HG02623 (cell line): ENCODE results near the gene AUNIP.

Source experiments
- ATAC-seq: cut with Tn5 transposase; IDR thresholded peaks from one replicate; pipeline ENCODE4 v1.9.1; 2021; ENCODE audit warnings: moderate library complexity; ENCODE audit not compliant: unreplicated experiment

Gene AUNIP

DNA sequence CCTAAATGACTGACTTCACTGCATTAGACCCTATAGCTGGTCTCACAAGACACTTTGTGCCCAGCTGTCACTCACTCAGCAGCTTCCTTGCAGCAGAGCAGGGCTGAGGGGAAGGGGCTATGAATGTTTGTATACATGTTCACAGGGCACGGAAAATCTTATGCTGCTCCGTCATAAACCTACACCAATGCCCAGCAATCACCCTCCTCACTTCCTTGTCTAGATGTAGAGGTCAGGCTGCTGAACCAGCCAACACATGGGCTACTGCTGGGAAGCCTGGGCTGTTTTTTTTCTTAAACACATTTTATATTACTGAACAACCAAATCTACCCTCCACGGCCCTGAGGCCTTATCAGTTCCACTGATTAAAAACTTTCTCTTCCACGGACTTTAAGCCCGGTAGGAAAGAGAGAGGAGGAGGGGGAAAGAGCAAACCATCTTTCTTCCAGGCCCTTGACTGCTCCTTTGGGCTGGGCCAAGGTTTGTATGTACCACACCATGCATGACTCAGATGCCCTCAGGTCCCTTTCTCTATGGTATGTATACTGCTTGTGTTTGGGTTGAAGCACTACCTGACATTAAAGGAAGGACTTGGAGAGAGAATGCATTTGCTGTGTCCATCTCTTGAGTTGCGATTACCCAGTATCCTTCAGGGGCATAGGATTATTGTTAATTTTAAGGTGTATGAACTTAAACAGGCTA, 26.8 kb downstream of the AUNIP start:
- no peak for ATAC-seq

DNA sequence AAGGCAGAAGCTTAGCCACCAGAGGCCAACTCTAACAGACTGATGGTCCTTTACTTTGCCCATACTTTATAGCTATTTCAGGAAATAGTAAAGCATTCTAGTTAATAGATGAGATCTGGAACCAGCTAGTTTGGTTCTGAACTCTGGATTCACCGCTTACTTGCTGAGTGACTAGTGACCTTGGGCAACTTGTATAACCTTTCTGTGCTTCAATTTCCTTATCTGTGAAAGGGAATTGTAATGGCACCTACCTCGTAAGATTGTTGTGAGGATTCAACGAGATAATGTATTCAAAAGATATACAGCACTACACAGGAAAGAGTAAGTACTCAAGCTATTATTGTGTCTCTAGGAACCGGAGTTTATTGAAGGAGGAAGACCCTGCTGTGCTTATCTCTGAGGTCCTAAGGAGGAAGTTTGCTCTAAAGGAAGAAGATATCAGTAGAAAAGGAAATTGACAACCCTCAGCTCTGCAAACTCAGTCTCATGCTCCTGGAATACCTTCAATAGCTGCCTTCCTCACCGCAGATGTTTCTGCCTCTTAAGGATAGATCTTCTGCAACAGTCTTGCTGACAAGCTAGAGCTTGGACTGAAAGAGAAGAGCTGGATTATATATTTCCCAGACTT, 27.6 kb downstream of the AUNIP start:
- ATAC-seq: no peak

DNA sequence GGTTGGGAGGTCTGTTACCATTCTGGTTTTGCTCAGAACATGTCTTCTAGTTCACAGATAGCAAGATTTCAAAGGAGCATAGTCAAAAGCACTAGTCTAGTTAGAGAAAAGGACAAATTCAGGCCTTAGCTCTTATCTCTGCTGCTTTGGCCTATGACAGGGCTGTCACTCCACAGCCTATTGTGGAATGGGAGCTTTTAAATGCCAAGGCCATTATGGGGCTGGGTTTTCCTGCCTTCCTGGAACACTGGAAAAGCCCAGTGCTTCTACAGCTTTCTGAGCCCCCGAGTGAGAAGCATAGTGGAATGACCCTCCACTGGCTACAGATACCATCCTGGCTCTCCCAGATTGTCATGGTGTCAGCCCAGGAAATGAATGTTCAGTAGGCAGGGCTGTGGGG, 30.2 kb downstream of the AUNIP start:
- no peak for ATAC-seq

DNA sequence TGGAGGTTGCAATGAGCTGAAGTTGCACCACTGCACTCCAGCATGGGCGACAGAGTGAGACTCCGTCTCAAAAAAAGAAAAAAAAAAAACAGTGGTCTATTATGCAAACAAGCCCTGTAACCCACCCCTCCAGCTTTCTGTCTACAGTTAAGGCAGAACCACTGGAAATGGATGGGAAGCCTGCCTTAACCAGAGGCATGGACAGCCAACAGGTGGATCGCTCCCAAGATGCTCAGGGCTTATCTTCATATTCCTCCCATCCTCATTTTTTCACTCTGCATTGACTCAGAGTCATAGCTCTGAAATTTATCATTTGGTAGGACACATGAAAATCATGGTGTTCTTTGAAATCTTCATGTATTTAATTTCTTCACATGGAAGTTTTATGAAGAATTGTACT, 30.8 kb downstream of the AUNIP start:
- no peak for ATAC-seq

DNA sequence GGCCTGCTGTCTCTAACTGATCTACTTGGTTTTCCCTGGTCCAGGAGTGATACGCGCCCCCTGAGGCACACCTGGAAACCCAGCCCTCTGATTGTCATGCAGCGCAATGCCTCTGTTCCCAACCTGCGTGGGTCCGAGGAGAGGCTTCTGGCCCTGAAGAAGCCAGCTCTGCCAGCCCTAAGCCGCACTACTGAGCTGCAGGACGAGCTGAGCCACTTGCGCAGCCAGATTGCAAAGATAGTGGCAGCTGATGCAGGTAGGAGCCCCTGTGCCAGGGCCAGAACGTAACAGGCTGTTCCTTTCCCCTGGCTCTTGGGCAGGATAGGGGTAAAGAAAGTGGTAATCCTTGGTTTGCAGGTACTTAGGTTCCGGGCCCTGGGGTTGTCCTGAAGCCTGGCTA, 32.7 kb downstream of the AUNIP start:
- ATAC-seq: no peak

DNA sequence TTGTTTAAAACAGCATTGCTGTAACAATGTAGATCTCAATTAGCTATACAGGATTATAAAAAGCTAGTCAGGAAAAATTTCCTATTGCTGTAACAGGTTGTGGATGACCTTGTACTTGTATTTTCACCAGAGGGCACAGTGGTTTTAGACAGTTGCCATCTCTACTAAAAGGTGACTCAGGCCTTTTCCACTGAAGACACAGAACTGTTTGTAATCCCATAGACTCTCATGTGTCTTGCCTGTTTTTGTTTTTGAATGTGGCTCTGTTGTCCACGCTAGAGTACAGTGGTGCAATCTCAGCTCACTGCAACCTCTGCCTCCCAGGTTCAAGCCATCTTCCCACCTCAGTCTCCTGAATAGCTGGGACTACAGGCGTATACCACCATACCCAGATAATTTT, 33.7 kb downstream of the AUNIP start:
- ATAC-seq: no peak

DNA sequence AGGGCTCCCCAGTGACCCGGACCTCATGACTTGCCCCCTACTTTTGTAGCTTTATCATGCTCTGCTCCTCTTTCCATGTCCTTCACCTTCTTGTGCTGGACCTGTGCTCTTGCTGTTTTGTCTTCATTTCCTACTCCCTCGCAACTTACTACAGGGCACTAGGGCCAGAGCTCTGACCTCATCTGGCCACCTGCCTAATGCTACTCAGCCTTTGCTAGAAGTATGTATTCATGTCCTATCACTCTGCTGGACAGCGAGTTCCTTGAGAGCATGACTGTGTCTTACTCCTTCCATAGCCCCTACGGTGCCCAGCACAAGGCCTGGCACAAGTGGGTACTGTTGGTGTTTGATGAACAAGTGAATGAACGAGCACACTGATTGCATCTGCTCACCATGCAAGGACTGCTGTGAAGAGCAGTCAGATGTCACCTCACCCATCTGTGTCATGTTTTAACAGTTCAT, 37.6 kb downstream of the AUNIP start:
- no peak for ATAC-seq

DNA sequence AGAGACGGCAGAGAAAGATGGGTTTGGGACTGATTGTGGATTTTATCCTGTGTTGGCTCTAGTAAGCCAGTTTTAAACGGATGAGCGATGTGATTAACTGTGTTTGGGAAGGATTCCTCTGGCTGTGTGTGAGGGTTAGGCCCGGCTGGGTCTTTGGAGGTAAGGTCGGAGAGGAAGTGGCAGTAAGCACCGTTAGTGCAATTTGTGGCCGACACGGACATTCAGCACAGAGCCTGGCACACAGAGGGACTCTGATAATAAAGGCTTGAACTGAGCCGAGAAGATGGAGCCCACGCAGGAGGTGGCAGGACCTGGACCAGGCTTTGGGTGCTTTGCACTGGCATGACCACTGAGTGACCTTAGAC, 38.2 kb downstream of the AUNIP start:
- no peak for ATAC-seq

DNA sequence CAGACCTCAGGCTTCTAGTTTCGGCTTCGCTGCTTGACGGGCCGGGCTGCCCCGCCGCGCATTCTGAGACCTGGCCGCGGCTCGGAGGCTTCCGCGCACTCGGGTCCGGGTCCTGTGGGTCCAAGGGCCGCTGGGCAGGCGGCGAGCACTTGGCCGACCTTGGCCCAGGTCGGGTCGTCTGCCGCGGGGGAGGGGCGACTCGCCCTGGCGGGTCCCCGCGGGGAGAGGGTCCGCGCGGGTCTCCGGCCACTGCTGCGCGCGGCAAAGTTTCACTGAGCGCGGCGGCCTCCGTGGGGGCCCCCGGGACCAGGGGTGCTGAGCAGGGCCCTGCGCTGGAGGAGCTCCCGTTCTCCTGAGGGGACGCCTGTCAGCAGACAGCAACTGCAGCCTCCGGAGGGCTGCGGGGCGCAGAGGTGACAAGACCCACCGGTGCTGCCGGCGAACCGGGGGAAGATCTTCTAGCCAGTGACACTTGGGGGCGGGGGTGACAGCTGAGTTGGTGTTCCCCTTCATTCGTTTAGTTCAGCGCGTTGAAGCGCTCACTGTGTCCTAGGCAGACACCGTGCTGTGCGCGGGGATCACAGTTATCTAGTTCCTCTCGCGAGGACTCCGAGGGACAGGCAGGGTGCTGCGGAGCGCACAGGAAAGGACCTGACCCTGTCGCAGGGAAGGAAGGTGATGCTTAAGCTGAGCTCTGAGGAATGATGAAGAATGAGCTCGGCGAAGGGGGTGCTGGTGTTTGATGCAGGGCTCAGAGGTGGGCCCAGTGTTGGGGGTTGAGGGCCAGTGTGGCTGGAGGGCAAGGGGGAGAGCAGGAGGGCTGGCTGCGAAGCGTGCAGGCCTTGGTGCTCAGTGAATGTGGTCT, 38.8 kb downstream of the AUNIP start:
- ATAC-seq: peak; percentile 44

DNA sequence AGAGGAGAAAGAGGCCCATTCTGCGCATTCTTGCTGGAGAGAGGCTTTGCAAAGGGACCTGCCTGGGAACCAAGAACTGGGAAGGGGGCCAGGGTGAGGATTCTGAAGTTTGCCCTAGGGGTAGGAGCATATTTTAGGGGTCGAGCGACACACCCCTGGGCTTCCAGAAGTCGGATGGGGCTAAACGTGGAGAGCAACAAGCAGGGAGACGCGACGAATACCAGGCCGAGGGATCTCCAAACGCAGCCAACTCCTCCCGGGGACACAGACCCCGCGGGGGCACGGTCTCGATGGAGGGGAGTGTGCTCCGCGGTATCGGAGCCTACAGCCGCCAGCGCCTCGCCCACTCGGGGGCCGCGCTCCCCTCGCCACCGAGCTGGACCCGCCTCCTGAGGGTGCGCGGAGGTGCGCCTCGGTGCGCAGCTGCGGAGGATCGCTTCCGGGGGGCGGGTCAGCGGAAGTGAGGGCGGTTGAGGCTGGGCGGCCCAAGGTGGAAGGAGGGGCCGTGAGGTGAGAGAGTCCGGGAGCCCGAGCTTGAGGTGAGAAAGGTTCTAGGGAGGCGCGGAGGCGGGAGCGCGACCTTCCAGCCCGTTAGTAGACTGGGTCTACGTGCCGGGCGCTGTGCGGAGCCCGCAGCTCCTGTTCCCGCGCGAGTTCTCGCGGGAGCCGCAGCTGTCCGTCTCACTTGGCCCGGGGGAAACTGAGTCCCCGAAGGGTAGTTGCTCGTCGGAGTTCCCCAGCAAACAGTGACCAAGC, 39.6 kb downstream of the AUNIP start, which contains the start of gene MTFR1L:
TSS of gene MTFR1L (plus strand) at position 464 of the 756 bp plus-strand sequence. CDS start 3,151 bp downstream, outside the sequence.
- ATAC-seq: peak; percentile 67

DNA sequence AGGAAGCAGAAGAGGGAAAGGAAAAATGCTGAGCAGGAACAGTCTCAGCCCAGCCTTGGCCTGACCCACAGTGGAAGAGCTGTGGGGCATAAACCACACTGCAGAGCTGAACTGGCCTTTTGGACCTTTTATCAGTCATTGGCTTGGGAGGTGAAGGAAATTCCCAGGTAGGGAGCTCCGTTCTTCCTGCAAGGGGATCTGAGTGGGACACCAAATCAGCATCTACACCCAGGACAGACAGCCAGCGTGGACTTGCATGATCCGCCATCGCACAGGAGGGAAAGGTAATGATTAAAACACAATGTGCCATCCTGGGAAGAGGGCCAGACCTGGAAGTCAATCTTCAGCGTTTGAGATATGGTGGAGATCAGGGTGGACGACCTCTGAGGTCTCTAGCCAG, 40.7 kb downstream of the AUNIP start:
- ATAC-seq: no peak

DNA sequence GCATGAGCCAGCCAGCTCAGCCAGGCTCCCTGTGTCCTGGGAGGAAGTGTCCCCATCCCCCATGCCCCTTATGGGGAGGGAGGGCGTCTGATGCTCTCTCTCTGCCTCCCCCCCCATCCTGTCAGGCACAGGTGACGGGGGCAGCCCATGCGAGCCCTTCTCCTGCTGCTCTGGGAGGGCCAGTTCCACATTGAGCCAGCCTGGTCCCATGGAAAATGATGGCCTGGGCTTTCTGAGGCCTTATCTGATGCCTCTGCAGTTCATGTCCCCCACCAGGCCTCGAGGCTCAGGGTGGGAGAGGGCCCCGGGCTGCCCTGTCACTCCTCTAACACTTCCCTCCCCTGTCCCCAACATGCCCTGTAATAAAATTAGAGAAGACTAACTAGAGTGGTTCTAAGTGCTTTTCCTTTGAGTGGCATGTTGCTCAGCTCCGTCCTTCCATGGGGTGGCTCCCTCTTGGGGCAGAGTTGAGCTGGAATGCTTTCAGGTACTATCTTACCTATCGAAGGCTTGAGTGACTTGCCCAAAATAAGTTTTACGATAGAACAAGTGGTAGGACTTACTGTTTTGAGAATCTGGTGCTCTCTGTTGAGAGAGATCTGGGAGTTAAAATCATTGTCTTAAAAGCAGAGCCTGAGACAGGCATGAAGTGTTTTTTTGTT, 41.3 kb downstream of the AUNIP start:
- ATAC-seq: no peak

DNA sequence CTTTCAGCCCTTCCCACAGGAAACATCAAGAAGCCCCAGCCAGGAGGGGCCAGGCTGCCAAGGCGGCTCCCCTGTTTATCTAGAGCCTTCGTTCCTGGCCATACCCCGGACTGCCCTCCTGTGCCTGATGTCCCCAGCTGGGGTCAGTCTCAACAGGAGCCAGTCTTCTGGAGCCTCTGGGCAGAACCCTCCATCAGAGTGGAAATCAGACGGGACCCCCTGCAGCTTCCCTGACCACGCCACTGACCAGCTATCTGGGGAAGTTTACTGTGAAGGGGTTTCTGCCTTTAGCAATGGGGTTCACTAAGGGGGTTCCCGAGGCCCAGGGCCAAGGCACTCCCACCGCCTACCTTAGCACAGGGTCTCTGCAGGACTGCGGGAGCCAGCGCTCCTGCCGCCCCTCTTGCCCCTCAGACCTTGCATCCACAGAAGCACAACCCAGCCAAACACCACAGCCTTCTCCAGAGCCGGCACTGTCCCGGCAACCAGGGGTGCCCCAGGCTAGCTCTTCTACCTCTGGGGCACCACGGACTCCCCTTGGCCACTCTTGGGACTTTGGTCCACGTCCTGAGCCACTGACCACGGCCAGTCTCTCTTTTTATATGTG, 43.0 kb downstream of the AUNIP start:
- ATAC-seq: no peak

DNA sequence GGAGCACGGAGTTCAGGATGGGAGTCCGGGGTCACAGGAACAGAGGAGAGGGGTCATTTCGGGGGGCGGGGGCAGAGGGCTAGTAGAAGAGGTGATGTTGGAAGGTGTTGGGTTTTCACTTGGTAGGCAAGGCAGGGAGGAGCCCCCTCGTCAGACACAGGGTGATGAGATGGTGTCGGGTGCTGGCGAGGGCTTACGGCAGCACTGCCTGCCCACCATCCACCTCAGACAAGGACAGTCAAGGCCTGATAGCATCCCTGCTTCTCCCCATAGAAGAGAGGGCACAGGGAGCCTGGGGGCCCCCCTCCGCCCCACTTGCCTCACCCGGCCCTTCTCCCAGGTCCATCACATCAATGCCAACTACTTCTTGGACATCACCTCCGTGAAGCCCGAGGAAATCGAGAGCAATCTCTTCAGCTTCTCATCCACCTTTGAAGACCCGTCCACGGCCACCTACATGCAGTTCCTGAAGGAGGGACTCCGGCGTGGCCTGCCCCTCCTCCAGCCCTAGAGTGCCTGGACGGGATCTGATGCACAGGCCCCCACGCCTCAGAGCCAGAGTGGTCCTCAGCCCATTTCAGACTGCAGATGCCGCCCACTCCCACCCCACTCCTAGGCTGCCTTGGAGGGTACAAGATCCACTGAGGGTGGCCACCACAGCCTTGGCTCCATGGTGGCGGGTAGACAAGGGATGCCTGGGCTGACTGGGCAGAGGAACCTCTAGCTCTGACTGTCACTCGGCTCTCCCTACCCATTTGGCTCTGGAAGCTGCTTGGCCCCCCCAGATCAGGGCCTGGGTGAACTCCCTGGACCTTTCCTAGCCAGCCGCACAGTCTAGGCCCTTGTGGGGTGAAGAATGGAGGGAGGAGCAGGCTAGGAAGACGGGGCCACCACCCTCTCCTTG, 43.8 kb downstream of the AUNIP start:
- ATAC-seq: no peak

DNA sequence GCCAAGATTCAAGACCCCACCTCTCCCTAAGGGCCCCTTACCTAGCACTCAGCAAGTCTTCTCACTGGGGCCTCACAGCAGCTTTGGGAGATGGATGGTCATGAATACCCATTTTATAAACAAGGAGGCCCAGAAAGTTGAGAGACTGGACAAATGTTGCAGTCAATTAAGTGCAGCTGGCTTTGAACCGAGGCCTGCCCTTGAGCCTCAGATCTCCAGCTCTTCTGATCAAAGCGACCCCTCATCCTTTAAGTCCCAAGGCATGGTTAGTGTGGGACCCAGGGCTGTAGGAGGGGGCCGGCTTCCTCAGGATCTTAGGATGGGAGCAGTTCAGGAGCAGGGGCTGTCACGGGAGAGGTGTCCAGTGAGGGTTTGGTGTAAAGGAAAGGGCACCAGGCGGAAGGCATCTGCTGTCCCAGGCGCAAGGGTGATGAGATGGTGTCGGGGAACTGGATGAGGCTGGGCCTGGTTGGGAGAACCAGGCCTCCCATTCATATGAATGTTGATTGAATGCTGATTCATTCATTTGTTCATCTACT, 44.6 kb downstream of the AUNIP start:
- no peak for ATAC-seq

DNA sequence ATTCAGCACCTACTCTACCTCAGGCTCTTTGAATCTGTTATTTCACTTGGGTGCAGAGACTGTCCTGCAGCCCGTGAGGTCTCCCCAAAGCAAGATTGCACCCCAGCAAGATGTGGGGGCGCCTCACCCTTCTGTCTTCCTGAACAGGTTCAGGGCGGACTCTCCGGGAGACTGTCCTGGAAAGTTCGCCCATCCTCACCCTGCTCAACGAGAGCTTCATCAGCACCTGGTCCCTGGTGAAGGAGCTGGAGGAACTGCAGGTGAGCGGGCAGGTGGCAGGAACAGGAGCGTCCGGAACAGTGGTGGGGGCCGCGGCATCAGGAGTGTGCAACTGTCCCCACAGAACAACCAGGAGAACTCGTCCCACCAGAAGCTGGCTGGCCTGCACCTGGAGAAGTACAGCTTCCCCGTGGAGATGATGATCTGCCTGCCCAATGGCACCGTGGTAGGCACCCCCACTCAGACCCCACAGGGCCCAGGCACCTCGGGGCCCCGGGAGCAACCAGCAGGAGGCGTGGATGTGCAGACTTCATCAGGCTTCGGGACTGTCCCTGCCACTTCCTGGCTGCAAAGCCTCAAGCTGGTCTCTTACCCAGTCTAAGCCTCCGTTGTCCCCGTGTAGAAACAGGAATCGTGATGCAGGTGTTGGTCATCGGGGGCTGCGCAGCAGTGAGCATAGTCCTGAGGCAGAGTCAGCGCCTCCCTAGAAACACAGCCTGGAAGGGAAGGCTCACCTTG, 45.4 kb downstream of the AUNIP start:
- ATAC-seq: no peak

DNA sequence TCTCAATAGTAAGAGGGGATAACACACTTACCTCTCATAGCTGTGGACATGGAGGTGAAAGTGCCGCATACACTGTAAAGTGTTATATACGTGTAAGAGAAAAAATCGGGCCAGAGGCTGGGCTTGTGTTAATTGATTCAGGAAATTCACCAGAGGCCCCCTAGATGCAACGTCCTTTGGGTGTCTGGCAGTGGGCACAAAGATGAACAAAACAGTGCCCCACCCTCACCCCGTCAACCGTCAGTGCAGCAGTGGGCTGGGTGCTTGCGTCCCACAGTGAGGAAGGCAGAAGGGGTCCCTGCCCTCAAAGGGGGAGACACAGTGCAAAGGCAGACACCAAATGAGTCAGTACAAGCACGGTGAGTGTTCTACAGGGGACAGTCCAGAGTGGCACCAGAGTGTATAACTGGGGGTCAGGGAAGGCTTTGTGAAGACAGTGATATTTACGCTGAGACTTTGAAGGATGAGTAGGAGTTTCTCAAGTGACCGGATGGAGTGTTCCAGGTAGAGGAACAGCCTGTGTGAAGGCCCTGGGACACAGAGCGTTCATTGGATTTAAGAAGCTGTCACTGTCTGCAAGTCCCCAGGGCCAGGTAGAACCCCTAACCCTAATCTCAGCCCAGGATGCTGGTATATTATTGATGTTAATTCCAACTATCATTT, 46.1 kb downstream of the AUNIP start:
- ATAC-seq: no peak
